Right atrium auricular region (tissue), 2 donors: ENCODE measurements around the gene GLRA1. TPM values are rescaled to one million over a fixed set of nuclear protein-coding genes. Genes with fewer than 3 reads are reported as not detected.
A peak's percentile ranks its signal among the peaks of the same experiment; 100 is the strongest.

Experiments
- DNase-seq: peaks from one replicate; pipeline ENCODE4 v3.0.0-alpha.2; 2019; ENCODE audit warnings: low spot score
- H3K27ac ChIP-seq, 2 donors: fragments of 200-600 bp; sonication (generic); 1 replicate in 1 of 2; 2 replicates in 1 of 2; pipeline ENCODE4 v1.5.1; 2016 to 2019
- H3K27me3 ChIP-seq, 2 donors: fragments of 200-600 bp; sonication (generic); one replicate each; pipeline versions ENCODE4 v1.5.1 to v1.6.0; 2017 to 2019
- H3K36me3 ChIP-seq: fragments of 200-600 bp; sonication (generic); one replicate; pipeline ENCODE4 v1.5.1; 2016
- H3K4me1 ChIP-seq, 2 donors: fragments of 200-600 bp; sonication (generic); one replicate each; pipeline versions ENCODE4 v1.5.1 to v1.6.0; 2017 to 2019
- H3K4me3 ChIP-seq, 2 donors: fragments of 200-600 bp; sonication (generic); 1 replicate in 1 of 2; 2 replicates in 1 of 2; pipeline ENCODE4 v1.5.1; 2017 to 2019; ENCODE audit warnings: mild to moderate bottlenecking in 1 of 2, moderate library complexity in 1 of 2
- H3K9me3 ChIP-seq, 2 donors: fragments of 200-600 bp; sonication (generic); one replicate each; pipeline ENCODE4 v1.5.1; 2019
- total RNA-seq, 2 donors: library from RNA; depleted of rRNA; stranded (reverse); fragments of >200 nt; gene quantifications; one replicate each; pipeline ENCODE4 v1.1.0, GENCODE V29; 2016
- TF ChIP-seq, protein P1 (sequence below), 2 donors: fragments of 200-600 bp; sonication (generic); IDR thresholded peaks; one replicate each; pipeline ENCODE4 v1.5.1; 2019; ENCODE audit warnings: antibody characterized with exemption in 2 of 2

Gene GLRA1
- total RNA-seq, 2 donors from 2014 or later: not detected

GRCh38 chr5:151812757-151813309 is 111.8 kb downstream of the GLRA1 start:
- Histone ChIP-seq H3K27ac (peak overlapping the region; percentile 32 to 79), H3K9me3 (no peaks in the 10 kb centered on the region), H3K4me1 (peaks cover 0 to 41% of the 10 kb centered on the region in 2 donors), H3K27me3 (no peaks in the 10 kb centered on the region), H3K36me3 (peaks cover 8% of the 10 kb centered on the region), H3K4me3 (no peak overlapping the region)
- DNase-seq: no peak
- TF ChIP-seq, protein P1, sequence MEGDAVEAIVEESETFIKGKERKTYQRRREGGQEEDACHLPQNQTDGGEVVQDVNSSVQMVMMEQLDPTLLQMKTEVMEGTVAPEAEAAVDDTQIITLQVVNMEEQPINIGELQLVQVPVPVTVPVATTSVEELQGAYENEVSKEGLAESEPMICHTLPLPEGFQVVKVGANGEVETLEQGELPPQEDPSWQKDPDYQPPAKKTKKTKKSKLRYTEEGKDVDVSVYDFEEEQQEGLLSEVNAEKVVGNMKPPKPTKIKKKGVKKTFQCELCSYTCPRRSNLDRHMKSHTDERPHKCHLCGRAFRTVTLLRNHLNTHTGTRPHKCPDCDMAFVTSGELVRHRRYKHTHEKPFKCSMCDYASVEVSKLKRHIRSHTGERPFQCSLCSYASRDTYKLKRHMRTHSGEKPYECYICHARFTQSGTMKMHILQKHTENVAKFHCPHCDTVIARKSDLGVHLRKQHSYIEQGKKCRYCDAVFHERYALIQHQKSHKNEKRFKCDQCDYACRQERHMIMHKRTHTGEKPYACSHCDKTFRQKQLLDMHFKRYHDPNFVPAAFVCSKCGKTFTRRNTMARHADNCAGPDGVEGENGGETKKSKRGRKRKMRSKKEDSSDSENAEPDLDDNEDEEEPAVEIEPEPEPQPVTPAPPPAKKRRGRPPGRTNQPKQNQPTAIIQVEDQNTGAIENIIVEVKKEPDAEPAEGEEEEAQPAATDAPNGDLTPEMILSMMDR (IDR thresholded peaks at IDR 0.05): no peak

- H3K9me3 ChIP-seq: no peaks in the 10 kb centered on the region
- peak overlapping the region; percentile 32 to 79 for H3K27ac ChIP-seq
- TF ChIP-seq, protein P1 (IDR thresholded peaks at IDR 0.05): no peak
- H3K27me3 ChIP-seq: no peaks in the 10 kb centered on the region
- no peak overlapping the region for H3K4me3 ChIP-seq
- no peak for DNase-seq
- H3K4me1 ChIP-seq: peaks cover 0 to 42% of the 10 kb centered on the region in 2 donors
- peaks cover 8% of the 10 kb centered on the region for H3K36me3 ChIP-seq
Measured at GRCh38 chr5:151811593-151812321, 112.9 kb downstream of the GLRA1 start.

DNA sequence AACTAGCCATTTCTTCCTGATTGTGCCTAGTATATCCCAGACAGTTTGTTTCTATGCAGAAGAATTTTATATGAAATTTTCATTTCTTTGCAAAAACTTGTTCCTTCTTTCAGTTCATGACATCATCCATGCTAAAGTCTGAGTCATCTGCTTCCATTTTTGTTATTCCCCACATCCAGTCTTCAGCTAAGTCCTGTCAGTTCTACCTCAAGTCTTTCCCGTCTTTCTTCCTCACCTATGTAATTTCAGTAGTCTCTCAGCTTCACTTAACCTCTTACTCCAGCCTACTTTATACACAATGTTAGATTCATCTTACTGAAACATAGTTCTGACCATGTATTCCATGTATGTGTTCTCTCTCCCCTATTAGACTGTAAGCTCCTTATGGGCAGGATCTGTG is 113.8 kb downstream of the GLRA1 start:
- Histone ChIP-seq H3K36me3 (peaks cover 8% of the 10 kb centered on the region), H3K27ac (peak overlapping the region; percentile 32 to 79), H3K27me3 (no peaks in the 10 kb centered on the region), H3K4me1 (peaks cover 0 to 42% of the 10 kb centered on the region in 2 donors), H3K4me3 (no peak overlapping the region), H3K9me3 (no peaks in the 10 kb centered on the region)
- TF ChIP-seq, protein P1 (IDR thresholded peaks at IDR 0.05): no peak
- DNase-seq: no peak

GRCh38 chr5:151810449-151810848 is 114.2 kb downstream of the GLRA1 start:
- no peak for DNase-seq
- Histone ChIP-seq H3K9me3 (no peaks in the 10 kb centered on the region), H3K4me3 (no peak overlapping the region), H3K4me1 (peaks cover 0 to 42% of the 10 kb centered on the region in 2 donors), H3K27me3 (no peaks in the 10 kb centered on the region), H3K36me3 (peaks cover 8% of the 10 kb centered on the region), H3K27ac (peak overlapping the region; percentile 32 to 79)
- TF ChIP-seq, protein P1 (IDR thresholded peaks at IDR 0.05): no peak

DNA sequence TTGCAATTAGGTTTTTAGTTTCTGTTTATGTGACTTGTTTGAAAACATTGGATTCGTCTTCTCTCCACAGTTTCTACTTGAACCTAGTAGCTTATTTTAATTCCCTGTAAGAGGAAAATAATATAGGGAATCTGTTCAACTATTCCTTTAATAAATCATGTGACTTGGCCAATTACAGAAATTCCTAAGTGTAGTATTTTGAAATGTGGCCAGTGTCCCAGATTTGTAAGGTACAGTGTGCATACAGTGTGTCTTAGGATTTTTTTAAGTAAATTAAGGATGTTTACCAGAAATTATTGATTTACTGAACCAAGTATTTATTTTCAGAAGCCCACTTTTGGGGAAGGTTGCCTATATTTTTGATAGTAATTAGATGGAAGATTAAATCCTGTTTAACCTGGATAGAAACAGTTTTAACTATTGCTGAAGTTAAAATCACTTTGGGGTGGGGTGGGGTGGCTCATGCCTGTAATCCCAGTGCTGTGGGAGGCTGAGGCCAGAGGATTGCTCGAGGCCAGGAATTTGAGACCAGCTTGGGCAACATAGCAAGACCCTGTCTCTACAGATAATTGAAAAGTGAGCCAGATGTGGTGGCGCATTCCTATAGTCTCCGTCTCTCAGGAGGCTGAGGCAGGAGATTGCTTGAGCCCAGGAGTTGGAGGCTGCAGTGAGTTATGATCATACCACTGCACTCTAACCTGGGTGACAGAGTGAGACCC is 116.0 kb downstream of the GLRA1 start:
- H3K9me3 ChIP-seq: no peaks in the 10 kb centered on the region
- H3K4me3 ChIP-seq: no peak overlapping the region
- TF ChIP-seq, protein P1 (IDR thresholded peaks at IDR 0.05): no peak
- H3K27me3 ChIP-seq: no peaks in the 10 kb centered on the region
- peaks cover 18% of the 10 kb centered on the region for H3K36me3 ChIP-seq
- DNase-seq: no peak
- no peak overlapping the region for H3K27ac ChIP-seq
- peaks cover 0 to 42% of the 10 kb centered on the region in 2 donors for H3K4me1 ChIP-seq
